ENCODE data around the gene FCHSD1. TPM values are rescaled to one million over a fixed set of nuclear protein-coding genes. Genes with fewer than 3 reads are reported as not detected.

Gene FCHSD1
- total RNA-seq, 1 experiment from 2014 or later: 37.2 TPM

DNA sequence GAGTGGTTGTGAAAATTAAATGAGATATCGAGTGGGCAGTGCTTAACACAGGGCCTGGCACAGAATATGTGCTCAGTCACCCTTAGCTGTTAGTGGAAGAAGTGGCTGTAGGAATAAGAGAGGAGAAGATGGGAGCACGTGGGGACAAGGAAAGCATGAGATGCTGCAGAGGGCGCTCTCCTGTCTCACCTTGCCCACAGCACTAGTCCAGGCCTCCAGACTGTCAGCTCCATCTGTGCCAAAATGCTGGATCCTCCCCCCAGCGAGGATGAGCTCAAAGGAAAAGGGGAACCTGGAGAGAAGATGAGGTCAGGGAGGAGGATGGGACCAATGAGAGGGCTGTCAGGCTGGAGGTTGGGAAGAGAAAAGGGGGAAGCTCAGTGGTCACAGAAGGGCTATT is 18.3 kb upstream of the FCHSD1 start:
- Histone ChIP-seq H3K27me3 (ENCODE audit: insufficient read depth, low read length) (no peaks in the 10 kb centered on the region), H3K9me2 (ENCODE audit: insufficient read depth) (no peaks in the 10 kb centered on the region), H3K79me2 (ENCODE audit: insufficient read depth, low read length) (no peaks in the 10 kb centered on the region), H2AFZ (ENCODE audit: low read depth, low read length, poor library complexity, severe bottlenecking) (no peak overlapping the region), H3K4me3 (replicated peaks in 1 of 2; ENCODE audit: low read depth in 1 of 2, low read length in 2 of 2) (no peak overlapping the region), H3K4me2 (ENCODE audit: low read length) (no peak overlapping the region), H3K4me1 (ENCODE audit: control insufficient read depth in 1 of 2, insufficient read depth in 2 of 2, low read length in 2 of 2) (0 out of 4 replicates have a peak, but pooled peaks cover 0 to 3% of the 10 kb centered on the region in 2 experiments), H3K36me3 (ENCODE audit: control insufficient read depth in 1 of 2, insufficient read depth in 2 of 2, low read length in 2 of 2) (no peaks in the 10 kb centered on the region), H3K9me3 (ENCODE audit: control insufficient read depth in 1 of 2, insufficient read depth in 1 of 2, low read depth in 1 of 2, low read length in 2 of 2) (no peaks in the 10 kb centered on the region), H3K27ac (ENCODE audit: low read depth, low read length) (no peak overlapping the region), H3K9ac (ENCODE audit: low read length) (no peak overlapping the region), H4K20me1 (ENCODE audit: insufficient read depth) (peaks cover 4% of the 10 kb centered on the region; the same call in 1 of the 2 replicates)
- BruUV-seq (replicated peaks): no TSS peak
- ChIA-PET CTCF (interaction anchor here (0.7 to 1.4 kb wide), 7 partner anchors 10 to 300 kb away, joined by 3 to 5 read pairs (median 5); partner anchors contain the start of genes ARAP3 and RNF14), POLR2A (interaction anchor here (1.0 kb wide), 1 partner anchor 14 kb away, joined by 3 read pairs; no protein-coding TSS in a partner anchor), RAD21 (ENCODE audit: low non-redundant PET in 1 of 2, low total read pairs in 2 of 2, uncharacterized antibody in 2 of 2, unreplicated experiment in 2 of 2) (interaction anchor here in 1 of 2 experiments (0.9 kb wide), 1 partner anchor 77 kb away, joined by 6 read pairs; no protein-coding TSS in a partner anchor)
- intact Hi-C loops (cut with micrococcal nuclease): loop anchor here (10.0 kb wide), 1 partner anchor 475 kb away; no protein-coding TSS in a partner anchor
- TF ChIP-seq, protein P1, sequence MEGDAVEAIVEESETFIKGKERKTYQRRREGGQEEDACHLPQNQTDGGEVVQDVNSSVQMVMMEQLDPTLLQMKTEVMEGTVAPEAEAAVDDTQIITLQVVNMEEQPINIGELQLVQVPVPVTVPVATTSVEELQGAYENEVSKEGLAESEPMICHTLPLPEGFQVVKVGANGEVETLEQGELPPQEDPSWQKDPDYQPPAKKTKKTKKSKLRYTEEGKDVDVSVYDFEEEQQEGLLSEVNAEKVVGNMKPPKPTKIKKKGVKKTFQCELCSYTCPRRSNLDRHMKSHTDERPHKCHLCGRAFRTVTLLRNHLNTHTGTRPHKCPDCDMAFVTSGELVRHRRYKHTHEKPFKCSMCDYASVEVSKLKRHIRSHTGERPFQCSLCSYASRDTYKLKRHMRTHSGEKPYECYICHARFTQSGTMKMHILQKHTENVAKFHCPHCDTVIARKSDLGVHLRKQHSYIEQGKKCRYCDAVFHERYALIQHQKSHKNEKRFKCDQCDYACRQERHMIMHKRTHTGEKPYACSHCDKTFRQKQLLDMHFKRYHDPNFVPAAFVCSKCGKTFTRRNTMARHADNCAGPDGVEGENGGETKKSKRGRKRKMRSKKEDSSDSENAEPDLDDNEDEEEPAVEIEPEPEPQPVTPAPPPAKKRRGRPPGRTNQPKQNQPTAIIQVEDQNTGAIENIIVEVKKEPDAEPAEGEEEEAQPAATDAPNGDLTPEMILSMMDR (IDR thresholded peaks at IDR 0.05 in 2 of 3, conservative IDR thresholded peaks at IDR 0.05 in 1 of 3; ENCODE audit: borderline replicate concordance in 1 of 3, insufficient read depth in 1 of 3, low read depth in 2 of 3, low read length in 2 of 3): peak; percentile 11 to 33 (median 18); a peak in 2 of 6 replicates
- TF ChIP-seq EGR1 (IDR thresholded peaks at IDR 0.05; ENCODE audit: low read depth): no peak
- no peak for DNase-seq (ENCODE audit: low read depth, low spot score)
- ATAC-seq: no peak

DNA sequence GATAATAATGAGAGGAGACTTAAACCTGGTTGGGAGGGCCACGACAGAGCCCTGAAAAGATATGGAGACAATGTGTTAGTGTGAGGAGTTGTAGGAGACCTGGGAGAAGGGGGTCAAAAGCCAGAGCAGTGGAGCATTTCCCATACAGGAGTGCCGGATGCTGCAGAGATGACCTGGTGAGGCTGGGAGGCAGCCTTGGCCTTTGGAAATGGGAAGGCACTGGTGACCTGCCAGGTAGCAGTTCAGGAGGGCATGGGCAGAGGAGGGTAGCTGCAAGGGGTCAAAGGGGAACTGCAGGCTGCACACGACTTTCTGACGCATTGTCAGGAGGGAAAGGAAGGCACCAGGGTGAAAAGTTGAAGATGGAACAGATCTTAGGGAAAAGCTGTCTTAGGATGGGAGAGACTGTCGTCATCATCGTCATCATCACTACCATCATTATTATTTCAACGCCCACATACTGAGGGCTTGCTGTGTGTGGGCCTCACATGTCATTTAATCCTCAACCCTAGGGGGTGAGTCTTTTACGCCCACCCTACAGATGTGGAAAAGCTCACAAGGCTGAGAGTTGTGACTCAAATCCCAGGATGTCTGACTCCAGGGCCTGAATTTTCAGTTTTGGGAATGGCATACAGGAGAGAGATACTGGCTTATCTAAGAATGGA is 17.5 kb upstream of the FCHSD1 start:
- no peak overlapping the region for H3K27ac ChIP-seq (ENCODE audit: low read depth, low read length)
- no peaks in the 10 kb centered on the region for H3K9me2 ChIP-seq (ENCODE audit: insufficient read depth)
- H3K9ac ChIP-seq (ENCODE audit: low read length): no peak overlapping the region
- H4K20me1 ChIP-seq (ENCODE audit: insufficient read depth): peaks cover 4% of the 10 kb centered on the region; the same call in 1 of the 2 replicates
- no peak overlapping the region for H2AFZ ChIP-seq (ENCODE audit: low read depth, low read length, poor library complexity, severe bottlenecking)
- 0 out of 4 replicates have a peak, but pooled peaks cover 0 to 3% of the 10 kb centered on the region in 2 experiments for H3K4me1 ChIP-seq (ENCODE audit: control insufficient read depth in 1 of 2, insufficient read depth in 2 of 2, low read length in 2 of 2)
- CTCF ChIA-PET: interaction anchor here (0.7 to 1.2 kb wide), 4 partner anchors 13 to 300 kb away, joined by 3 to 5 read pairs (median 4); partner anchors contain the start of genes ARAP3 and RNF14
- no peak overlapping the region for H3K4me2 ChIP-seq (ENCODE audit: low read length)
- BruUV-seq (replicated peaks): no TSS peak
- ATAC-seq: no peak
- POLR2A ChIA-PET: interaction anchor here (1.0 kb wide), 1 partner anchor 15 kb away, joined by 3 read pairs; no protein-coding TSS in a partner anchor
- H3K9me3 ChIP-seq (ENCODE audit: control insufficient read depth in 1 of 2, insufficient read depth in 1 of 2, low read depth in 1 of 2, low read length in 2 of 2): no peaks in the 10 kb centered on the region
- RAD21 ChIA-PET (ENCODE audit: low non-redundant PET in 1 of 2, low total read pairs in 2 of 2, uncharacterized antibody in 2 of 2, unreplicated experiment in 2 of 2): interaction anchor here in 1 of 2 experiments (0.9 kb wide), 1 partner anchor 77 kb away, joined by 6 read pairs; no protein-coding TSS in a partner anchor
- H3K27me3 ChIP-seq (ENCODE audit: insufficient read depth, low read length): no peaks in the 10 kb centered on the region
- no peak overlapping the region for H3K4me3 ChIP-seq (replicated peaks in 1 of 2; ENCODE audit: low read depth in 1 of 2, low read length in 2 of 2)
- intact Hi-C loops (cut with micrococcal nuclease): loop anchor here (10.0 kb wide), 1 partner anchor 476 kb away; no protein-coding TSS in a partner anchor
- no peak for TF ChIP-seq SIN3A (IDR thresholded peaks at IDR 0.05; ENCODE audit: low read depth)
- no peak for TF ChIP-seq ZNF274 (IDR thresholded peaks at IDR 0.05; ENCODE audit: low read depth, low read length)
- TF ChIP-seq, protein P2, sequence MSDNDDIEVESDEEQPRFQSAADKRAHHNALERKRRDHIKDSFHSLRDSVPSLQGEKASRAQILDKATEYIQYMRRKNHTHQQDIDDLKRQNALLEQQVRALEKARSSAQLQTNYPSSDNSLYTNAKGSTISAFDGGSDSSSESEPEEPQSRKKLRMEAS (IDR thresholded peaks at IDR 0.05): no peak
- TF ChIP-seq ZFX (IDR thresholded peaks at IDR 0.05): no peak
- no peak for TF ChIP-seq SRF (IDR thresholded peaks at IDR 0.05; ENCODE audit: low read depth)
- TF ChIP-seq POLR2A (IDR thresholded peaks at IDR 0.05; ENCODE audit: borderline replicate concordance, extremely low read depth, insufficient read depth, insufficient read length): no peak
- TF ChIP-seq POLR2AphosphoS5 (IDR thresholded peaks at IDR 0.05; ENCODE audit: low read depth, low read length): no peak
- no peak for TF ChIP-seq CEBPB (IDR thresholded peaks at IDR 0.05; ENCODE audit: low read depth)
- TF ChIP-seq SP1 (IDR thresholded peaks at IDR 0.05; ENCODE audit: low read depth): no peak
- no peaks in the 10 kb centered on the region for H3K79me2 ChIP-seq (ENCODE audit: insufficient read depth, low read length)
- DNase-seq (ENCODE audit: low read depth, low spot score): no peak
- no peaks in the 10 kb centered on the region for H3K36me3 ChIP-seq (ENCODE audit: control insufficient read depth in 1 of 2, insufficient read depth in 2 of 2, low read length in 2 of 2)
